Gastroesophageal sphincter (tissue), 3 donors: ENCODE measurements around the gene WIPF2.

Experiments
- CTCF ChIP-seq, 4 experiments: fragments of 200-600 bp in 2 of 4; fragments of 450-650 bp in 2 of 4; sonication (generic) in 1 of 4; IDR thresholded peaks; one replicate each; pipeline ENCODE4 v1.5.1; 2017 to 2019; ENCODE audit warnings: antibody characterized with exemption in 4 of 4, mild to moderate bottlenecking in 2 of 4, moderate library complexity in 2 of 4
- POLR2AphosphoS5 ChIP-seq: sonication (generic); formaldehyde crosslinking; IDR thresholded peaks from one replicate; pipeline ENCODE4 v1.6.1; 2017; ENCODE audit warnings: antibody characterized with exemption

- TF ChIP-seq CTCF (IDR thresholded peaks at IDR 0.05) (no peak), POLR2AphosphoS5 (no peak)
These were observed 37.9 kb upstream of the WIPF2 start for GRCh38 chr17:40181205-40181604.
